ENCODE measurements around the gene USP51.

DNA sequence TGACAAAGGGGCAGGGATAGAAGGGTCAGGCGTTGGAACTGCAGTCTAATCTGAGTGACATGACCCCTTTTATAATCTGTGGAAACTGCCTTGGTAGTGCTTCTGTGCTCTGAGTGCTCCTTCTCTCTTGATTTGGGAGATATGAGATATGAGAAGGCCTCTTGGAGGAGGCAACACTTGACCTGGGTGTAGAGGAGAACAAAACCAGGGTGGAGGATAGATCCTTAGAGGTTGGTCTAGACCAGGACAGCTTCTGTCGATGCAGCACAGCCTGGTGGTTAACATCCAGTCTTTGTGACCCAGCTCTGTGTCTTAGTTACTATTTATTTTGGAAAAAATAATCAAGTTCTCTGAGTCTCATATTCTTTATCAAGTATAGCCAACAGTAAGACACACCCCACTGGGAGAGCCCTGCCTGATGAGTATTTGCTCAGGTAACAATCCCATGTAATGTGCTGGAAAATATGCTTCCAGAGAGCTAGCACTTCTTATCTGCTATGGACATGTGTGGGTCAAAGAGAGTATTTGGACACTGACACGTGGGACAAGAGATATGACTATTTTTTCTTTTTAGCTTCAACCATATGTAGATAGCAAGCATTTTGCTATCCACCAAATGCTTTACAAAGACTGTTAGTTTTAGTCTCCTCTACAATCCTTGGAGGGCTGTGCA is 9.1 kb downstream of the USP51 start:
- TF ChIP-seq, protein P1, sequence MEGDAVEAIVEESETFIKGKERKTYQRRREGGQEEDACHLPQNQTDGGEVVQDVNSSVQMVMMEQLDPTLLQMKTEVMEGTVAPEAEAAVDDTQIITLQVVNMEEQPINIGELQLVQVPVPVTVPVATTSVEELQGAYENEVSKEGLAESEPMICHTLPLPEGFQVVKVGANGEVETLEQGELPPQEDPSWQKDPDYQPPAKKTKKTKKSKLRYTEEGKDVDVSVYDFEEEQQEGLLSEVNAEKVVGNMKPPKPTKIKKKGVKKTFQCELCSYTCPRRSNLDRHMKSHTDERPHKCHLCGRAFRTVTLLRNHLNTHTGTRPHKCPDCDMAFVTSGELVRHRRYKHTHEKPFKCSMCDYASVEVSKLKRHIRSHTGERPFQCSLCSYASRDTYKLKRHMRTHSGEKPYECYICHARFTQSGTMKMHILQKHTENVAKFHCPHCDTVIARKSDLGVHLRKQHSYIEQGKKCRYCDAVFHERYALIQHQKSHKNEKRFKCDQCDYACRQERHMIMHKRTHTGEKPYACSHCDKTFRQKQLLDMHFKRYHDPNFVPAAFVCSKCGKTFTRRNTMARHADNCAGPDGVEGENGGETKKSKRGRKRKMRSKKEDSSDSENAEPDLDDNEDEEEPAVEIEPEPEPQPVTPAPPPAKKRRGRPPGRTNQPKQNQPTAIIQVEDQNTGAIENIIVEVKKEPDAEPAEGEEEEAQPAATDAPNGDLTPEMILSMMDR (IDR thresholded peaks at IDR 0.05; ENCODE audit: low read depth, low read length), result no peak
- TF ChIP-seq EZH2phosphoT487 (IDR thresholded peaks at IDR 0.05; ENCODE audit: low read depth), result no peak

All from OCI-LY3 (cell line).